HepG2 (cell line): ENCODE results near the gene MYOM1. TPM values are rescaled to one million over a fixed set of nuclear protein-coding genes. Genes with fewer than 3 reads are reported as not detected.
A peak's percentile ranks its signal among the peaks of the same experiment; 100 is the strongest.

Experiments used
- ATAD3A ChIP-seq: sonication (generic); formaldehyde crosslinking; IDR thresholded peaks from 2 replicates; pipeline ENCODE4 v1.4.0; 2020; ENCODE audit warnings: missing genetic modification reagents
- ATF2 ChIP-seq: sonication (generic); formaldehyde crosslinking; IDR thresholded peaks from 2 replicates; pipeline ENCODE4 v1.4.0; 2020; ENCODE audit warnings: missing genetic modification reagents
- GZF1 ChIP-seq: sonication (generic); formaldehyde crosslinking; IDR thresholded peaks from 2 replicates; pipeline ENCODE4 v1.5.1; 2020; ENCODE audit warnings: mild to moderate bottlenecking, missing genetic modification reagents
- HNRNPK ChIP-seq: fragments of 200-400 bp; formaldehyde crosslinking; IDR thresholded peaks from 2 replicates; pipeline ENCODE4 v1.6.1; 2018; ENCODE audit warnings: low read length, low read depth, moderate library complexity, mild to moderate bottlenecking; ENCODE audit not compliant: poor library complexity, severe bottlenecking
- MAZ ChIP-seq, 2 experiments: sonication (generic) in 1 of 2; formaldehyde crosslinking in 1 of 2; IDR thresholded peaks; 2 replicates each; pipeline versions ENCODE4 v1.5.0 to v1.6.1; 2012 to 2020; ENCODE audit warnings: low read depth in 2 of 2, mild to moderate bottlenecking in 2 of 2, borderline replicate concordance in 1 of 2, improper control_type of control experiment in 1 of 2, low read length in 1 of 2, missing genetic modification reagents in 1 of 2, moderate library complexity in 1 of 2
- NRL ChIP-seq: sonication (generic); formaldehyde crosslinking; IDR thresholded peaks from 2 replicates; pipeline ENCODE4 v1.5.0; 2020; ENCODE audit warnings: missing genetic modification reagents, mild to moderate bottlenecking, moderate library complexity, borderline replicate concordance
- PPARG ChIP-seq: conservative IDR thresholded peaks from 2 replicates; pipeline ENCODE4 v1.6.1; 2016; ENCODE audit warnings: missing biosample characterization, missing genetic modification reagents
- RAD21 ChIP-seq: fragments of 450-650 bp; formaldehyde crosslinking; IDR thresholded peaks from 2 replicates; pipeline ENCODE4 v1.5.0; 2020; ENCODE audit warnings: mild to moderate bottlenecking
- RBFOX2 ChIP-seq: fragments of 200-400 bp; formaldehyde crosslinking; IDR thresholded peaks from 2 replicates; pipeline ENCODE4 v1.6.1; 2017; ENCODE audit warnings: low read depth, mild to moderate bottlenecking, low read length
- RFXAP ChIP-seq: sonication (generic); formaldehyde crosslinking; IDR thresholded peaks from 2 replicates; pipeline ENCODE4 v1.4.0; 2020; ENCODE audit warnings: missing genetic modification reagents, borderline replicate concordance
- XRCC5 ChIP-seq: fragments of 200-400 bp; formaldehyde crosslinking; optimal IDR thresholded peaks from 2 replicates; pipeline ENCODE3; 2017; ENCODE audit warnings: mild to moderate bottlenecking, low read length
- ZBTB39 ChIP-seq: sonication (generic); formaldehyde crosslinking; IDR thresholded peaks from 2 replicates; pipeline ENCODE4 v1.5.0; 2020; ENCODE audit warnings: missing genetic modification reagents
- ZC3H13 ChIP-seq: sonication (generic); formaldehyde crosslinking; IDR thresholded peaks from 2 replicates; pipeline ENCODE4 v1.8.1; 2023; ENCODE audit warnings: mild to moderate bottlenecking, missing genetic modification reagents, moderate library complexity
- ZNF260 ChIP-seq: sonication (generic); formaldehyde crosslinking; IDR thresholded peaks from 2 replicates; pipeline ENCODE4 v1.4.0; 2020; ENCODE audit warnings: missing genetic modification reagents, low read depth, mild to moderate bottlenecking, borderline replicate concordance
- ZNF281 ChIP-seq: sonication (generic); formaldehyde crosslinking; IDR thresholded peaks from 2 replicates; pipeline ENCODE4 v1.4.0; 2020; ENCODE audit warnings: missing genetic modification reagents, borderline replicate concordance
- ZNF414 ChIP-seq: sonication (generic); formaldehyde crosslinking; IDR thresholded peaks from 2 replicates; pipeline ENCODE4 v1.5.0; 2020; ENCODE audit warnings: missing genetic modification reagents
- ZNF770 ChIP-seq: sonication (generic); formaldehyde crosslinking; IDR thresholded peaks from 2 replicates; pipeline ENCODE4 v1.5.0; 2020; ENCODE audit warnings: mild to moderate bottlenecking, missing genetic modification reagents
- ZNF775 ChIP-seq: sonication (generic); formaldehyde crosslinking; IDR thresholded peaks from 2 replicates; pipeline ENCODE4 v1.4.0; 2020; ENCODE audit warnings: missing genetic modification reagents, mild to moderate bottlenecking, moderate library complexity, borderline replicate concordance
- ZNF777 ChIP-seq: sonication (generic); formaldehyde crosslinking; IDR thresholded peaks from 2 replicates; pipeline ENCODE4 v1.4.0; 2020; ENCODE audit warnings: missing genetic modification reagents
- polyA plus RNA-seq, 8 experiments: library from polyadenylated mRNA; depleted of rRNA in 3 of 8; stranded (reverse) in 7 of 8; unstranded in 1 of 8; fragments of >200 nt; fragmentation: Illumina TruSeq in 4 of 8; extraction: Trizol in 4 of 8; gene quantifications; 2 replicates each; pipeline versions ENCODE4 v1.2.1 to v1.2.3, GENCODE V29; 2011 to 2016; ENCODE audit warnings: low read depth in 4 of 8, missing spikeins in 1 of 8, mixed read lengths in 1 of 8; ENCODE audit not compliant: insufficient read depth in 1 of 8
- total RNA-seq, 5 experiments: library from RNA; depleted of rRNA; stranded (reverse); fragments of >200 nt; fragmentation: Illumina TruSeq; extraction: Trizol; gene quantifications; 2 replicates each; pipeline ENCODE4 v1.2.3, GENCODE V29; 2016; ENCODE audit warnings: low read depth in 1 of 5

Gene MYOM1
- total and polyA plus RNA-seq, 2 of the 13 experiments (the other 11 are each of a cell fraction or from before 2014, with no cell fraction given), result 0.46 to 0.98 TPM

- TF ChIP-seq ZNF281 (CRISPR knock-in tag) (peak; percentile 87; the same call in 1 of the 2 replicates), PPARG (CRISPR knock-in tag) (peak; percentile 85), ZNF260 (CRISPR knock-in tag) (no peak), HNRNPK (no peak), RFXAP (CRISPR knock-in tag) (0 out of 2 replicates have a peak, but pooled peaks have one; percentile 50), GZF1 (no peak), ZNF414 (0 out of 2 replicates have a peak, but pooled peaks have one; percentile 59), RAD21 (CRISPR knock-in tag) (no peak), ZNF770 (CRISPR knock-in tag) (peak; percentile 72), ATAD3A (CRISPR knock-in tag) (no peak), RBFOX2 (no peak), ZNF777 (CRISPR knock-in tag) (no peak), NRL (CRISPR knock-in tag) (no peak), ZBTB39 (CRISPR knock-in tag) (0 out of 2 replicates have a peak, but pooled peaks have one; percentile 30), XRCC5 (no peak), ZC3H13 (CRISPR knock-in tag) (0 out of 2 replicates have a peak, but pooled peaks have one; percentile 41), ZNF775 (CRISPR knock-in tag) (no peak), ATF2 (CRISPR knock-in tag) (peak; percentile 89), MAZ (IDR thresholded peaks at IDR 0.05; ENCODE audit: borderline replicate concordance, low read depth, low read length) (no peak), MAZ (CRISPR knock-in tag; IDR thresholded peaks at IDR 0.05; ENCODE audit: low read depth) (0 out of 2 replicates have a peak, but pooled peaks have one; percentile 63)
Observed at GRCh38 chr18:3051718-3052410, 167.9 kb downstream of the MYOM1 start (continued).
